H1 (cell line): ENCODE measurements around the gene DPEP3. TPM values are rescaled to one million over a fixed set of nuclear protein-coding genes. Genes with fewer than 3 reads are reported as not detected.
A peak's percentile ranks its signal among the peaks of the same experiment; 100 is the strongest.

Experiments
- CTCF ChIA-PET: fragments of 300-600 bp; sonication (Branson Sonifier 250); formaldehyde crosslinking; loops from one replicate; lab custom pipeline; 2021; ENCODE audit not compliant: partially characterized antibody; lab: Charles Lee
- POLR2A ChIA-PET: fragments of 300-600 bp; sonication (Branson Sonifier 250); formaldehyde crosslinking; loops from one replicate; lab custom pipeline; 2021; ENCODE audit warnings: inconsistent platforms; ENCODE audit not compliant: partially characterized antibody; lab: Charles Lee
- DNase-seq, 2 experiments: peaks; one replicate each; pipeline versions ENCODE4 v3.0.0 to v3.0.0-alpha.2; 2010 to 2022; ENCODE audit warnings: low spot score in 2 of 2, low read depth in 1 of 2, mixed read lengths in 1 of 2
- FAIRE-seq: peaks from 2 replicates; lab custom pipeline; 2011; peaks lifted over from hg19 to GRCh38; lab: Jason Lieb, UNC
- H2AFZ ChIP-seq: 2 replicates; pipeline ENCODE4 v1.8.1; 2012; ENCODE audit warnings: low read length, inconsistent platforms
- H2AK5ac ChIP-seq: 2 replicates; pipeline ENCODE4 v1.6.1; 2013; ENCODE audit warnings: low read depth, low read length
- H2BK120ac ChIP-seq: replicated peaks from 2 replicates; pipeline ENCODE3; 2013; ENCODE audit warnings: low read depth, low read length, inconsistent platforms
- H2BK12ac ChIP-seq: 2 replicates; pipeline ENCODE4 v1.6.1; 2013; ENCODE audit warnings: low read depth, low read length
- H2BK15ac ChIP-seq: 2 replicates; pipeline ENCODE4 v1.6.1; 2013; ENCODE audit warnings: low read length
- H2BK20ac ChIP-seq: 2 replicates; pipeline ENCODE4 v1.6.1; 2013; ENCODE audit warnings: low read length
- H2BK5ac ChIP-seq: 2 replicates; pipeline ENCODE4 v1.6.1; 2013; ENCODE audit warnings: low read depth, low read length
- H3K14ac ChIP-seq: 2 replicates; pipeline ENCODE4 v1.6.1; 2013; ENCODE audit warnings: inconsistent platforms; ENCODE audit not compliant: insufficient read length
- H3K18ac ChIP-seq: 2 replicates; pipeline ENCODE4 v1.6.1; 2013; ENCODE audit warnings: low read length; ENCODE audit errors: extremely low read depth
- H3K23ac ChIP-seq: 2 replicates; pipeline ENCODE4 v1.6.1; 2013; ENCODE audit warnings: inconsistent platforms; ENCODE audit not compliant: insufficient read length
- H3K23me2 ChIP-seq: 2 replicates; pipeline ENCODE4 v1.6.1; 2013; ENCODE audit warnings: low read depth, low read length
- H3K27ac ChIP-seq: 2 replicates; pipeline ENCODE4 v1.6.1; 2011; ENCODE audit warnings: low read depth, low read length, inconsistent platforms
- H3K27me3 ChIP-seq, 4 experiments: replicated peaks in 1 of 4; 1 replicate in 1 of 4; 2 replicates in 3 of 4; pipeline versions ENCODE4 v1.6.1 to v1.8.1; 2011 to 2013; ENCODE audit warnings: low read length in 3 of 4, mild to moderate bottlenecking in 3 of 4, inconsistent platforms in 2 of 4, mixed read lengths in 2 of 4, moderate library complexity in 1 of 4; ENCODE audit not compliant: control insufficient read depth in 3 of 4, insufficient read depth in 3 of 4; ENCODE audit errors: extremely low read depth in 1 of 4
- H3K36me3 ChIP-seq, 4 experiments: 2 replicates each; pipeline versions ENCODE4 v1.6.1 to v1.8.1; 2011 to 2013; ENCODE audit warnings: mild to moderate bottlenecking in 4 of 4, low read length in 3 of 4, moderate library complexity in 2 of 4, control low read depth in 1 of 4, inconsistent platforms in 1 of 4; ENCODE audit not compliant: insufficient read depth in 4 of 4, control insufficient read depth in 2 of 4
- H3K4ac ChIP-seq: replicated peaks from 2 replicates; pipeline ENCODE3; 2013; ENCODE audit warnings: low read length, low read depth, mixed read lengths, inconsistent platforms; ENCODE audit not compliant: insufficient read length
- H3K4me1 ChIP-seq, 4 experiments: replicated peaks in 1 of 4; 1 replicate in 1 of 4; 2 replicates in 3 of 4; pipeline versions ENCODE4 v1.6.1 to v1.8.1; 2011 to 2013; ENCODE audit warnings: low read length in 3 of 4, inconsistent platforms in 2 of 4, mixed read lengths in 1 of 4; ENCODE audit not compliant: insufficient read depth in 4 of 4, control insufficient read depth in 3 of 4
- H3K4me2 ChIP-seq, 2 experiments: 2 replicates each; pipeline versions ENCODE4 v1.6.1 to v1.8.1; 2011 to 2013; ENCODE audit warnings: low read depth in 2 of 2, low read length in 2 of 2, control low read depth in 1 of 2, inconsistent platforms in 1 of 2, mild to moderate bottlenecking in 1 of 2; ENCODE audit not compliant: insufficient read depth in 1 of 2
- H3K4me3 ChIP-seq, 4 experiments: fragments of 200-600, 300-600 bp in 1 of 4; sonication (generic), shearing (Covaris generic), sonication (Bioruptor Twin) in 1 of 4; 2 replicates each; pipeline versions ENCODE4 v1.5.1 to v1.8.1; 2011 to 2016; ENCODE audit warnings: low read length in 4 of 4, low read depth in 3 of 4, control low read depth in 2 of 4, inconsistent platforms in 2 of 4, mild to moderate bottlenecking in 2 of 4, mixed read lengths in 1 of 4, moderate library complexity in 1 of 4; ENCODE audit not compliant: insufficient read depth in 2 of 4; ENCODE audit errors: extremely low read depth in 1 of 4
- H3K56ac ChIP-seq: replicated peaks from 2 replicates; pipeline ENCODE3; 2013; ENCODE audit warnings: low read depth, mild to moderate bottlenecking, mixed read lengths, low read length, inconsistent platforms; ENCODE audit not compliant: insufficient read length
- H3K79me1 ChIP-seq: 2 replicates; pipeline ENCODE4 v1.6.1; 2013; ENCODE audit warnings: low read depth, low read length, control low read depth
- H3K79me2 ChIP-seq, 2 experiments: 2 replicates each; pipeline versions ENCODE4 v1.6.1 to v1.8.1; 2012 to 2013; ENCODE audit warnings: low read length in 2 of 2, mild to moderate bottlenecking in 2 of 2, inconsistent platforms in 1 of 2; ENCODE audit not compliant: insufficient read depth in 2 of 2, control insufficient read depth in 1 of 2
- H3K9ac ChIP-seq, 4 experiments: replicated peaks in 1 of 4; 1 replicate in 1 of 4; 2 replicates in 3 of 4; pipeline versions ENCODE4 v1.6.1 to v1.8.1; 2011 to 2013; ENCODE audit warnings: low read depth in 3 of 4, low read length in 3 of 4, control low read depth in 2 of 4, mild to moderate bottlenecking in 2 of 4, moderate library complexity in 2 of 4, inconsistent platforms in 1 of 4; ENCODE audit errors: extremely low read depth in 1 of 4
- H3K9me3 ChIP-seq, 2 experiments: 2 replicates each; pipeline versions ENCODE4 v1.6.1 to v1.8.1; 2012 to 2013; ENCODE audit warnings: mild to moderate bottlenecking in 2 of 2, moderate library complexity in 2 of 2, control low read depth in 1 of 2, inconsistent platforms in 1 of 2, low read depth in 1 of 2, low read length in 1 of 2, mixed read lengths in 1 of 2; ENCODE audit not compliant: insufficient read depth in 2 of 2
- H4K20me1 ChIP-seq, 2 experiments: replicated peaks in 1 of 2; 2 replicates each; pipeline versions ENCODE3 to v1.8.1; 2011 to 2013; ENCODE audit warnings: inconsistent platforms in 2 of 2, low read length in 2 of 2, mild to moderate bottlenecking in 1 of 2; ENCODE audit not compliant: insufficient read depth in 2 of 2, control insufficient read depth in 1 of 2
- H4K5ac ChIP-seq: 2 replicates; pipeline ENCODE4 v1.6.1; 2013; ENCODE audit warnings: low read length, low read depth, mixed read lengths, inconsistent platforms; ENCODE audit not compliant: insufficient read length
- H4K8ac ChIP-seq: 2 replicates; pipeline ENCODE4 v1.8.0; 2013; ENCODE audit warnings: mild to moderate bottlenecking, moderate library complexity, low read length, inconsistent platforms; ENCODE audit not compliant: insufficient read depth; ENCODE audit errors: extremely low read depth
- H4K91ac ChIP-seq: replicated peaks from 2 replicates; pipeline ENCODE3; 2013; ENCODE audit warnings: low read length, mixed read lengths, inconsistent platforms; ENCODE audit not compliant: insufficient read length
- EZH2 ChIP-seq: fragments of 200-600 bp; sonication (generic); IDR thresholded peaks from 2 replicates; pipeline ENCODE4 v1.7.1; 2012; ENCODE audit warnings: low read depth, mild to moderate bottlenecking, moderate library complexity, low read length, inconsistent platforms; ENCODE audit not compliant: severe bottlenecking
- FOSL1 ChIP-seq: IDR thresholded peaks from 2 replicates; pipeline ENCODE4 v1.6.1; 2011; ENCODE audit warnings: mild to moderate bottlenecking, low read depth, low read length, moderate library complexity; ENCODE audit not compliant: insufficient read depth
- GABPA ChIP-seq: IDR thresholded peaks from 2 replicates; pipeline ENCODE4 v1.6.1; 2011; ENCODE audit warnings: mild to moderate bottlenecking, low read length, moderate library complexity, borderline replicate concordance; ENCODE audit not compliant: insufficient read depth
- JUN ChIP-seq: IDR thresholded peaks from 2 replicates; pipeline ENCODE4 v1.6.1; 2011; ENCODE audit warnings: low read depth, mild to moderate bottlenecking, improper control_type of control experiment, low read length
- RBBP5 ChIP-seq: IDR thresholded peaks from 2 replicates; pipeline ENCODE4 v1.7.1; 2012; ENCODE audit warnings: low read depth, mild to moderate bottlenecking, inconsistent platforms, low read length, moderate library complexity, borderline replicate concordance
- RFX5 ChIP-seq: IDR thresholded peaks from 2 replicates; pipeline ENCODE4 v1.6.1; 2011; ENCODE audit warnings: low read depth, low read length, improper control_type of control experiment, borderline replicate concordance
- SIN3A ChIP-seq, 2 experiments: IDR thresholded peaks in 1 of 2; conservative IDR thresholded peaks in 1 of 2; 2 replicates each; pipeline ENCODE4 v1.6.1; 2011 to 2012; ENCODE audit warnings: low read length in 2 of 2, improper control_type of control experiment in 1 of 2, low read depth in 1 of 2, mild to moderate bottlenecking in 1 of 2
- SRF ChIP-seq: IDR thresholded peaks from 2 replicates; pipeline ENCODE4 v1.6.1; 2011; ENCODE audit warnings: mild to moderate bottlenecking, low read depth, low read length, moderate library complexity
- TAF1 ChIP-seq: IDR thresholded peaks from 2 replicates; pipeline ENCODE4 v1.6.1; 2011; ENCODE audit warnings: mild to moderate bottlenecking, low read depth, low read length
- WGBS, 2 experiments: shearing (Covaris generic) in 1 of 2; methylation state at CpG; one replicate each; pipeline versions ENCODE4 v1.1.6 to v1.1.7; 2013 to 2015; ENCODE audit warnings: low lambda C conversion rate in 2 of 2, mixed read lengths in 2 of 2, inconsistent platforms in 1 of 2, low coverage in 1 of 2, missing lambda C conversion rate in 1 of 2; ENCODE audit not compliant: insufficient replicate concordance in 2 of 2, insufficient coverage in 1 of 2, insufficient read length in 1 of 2; ENCODE audit errors: extremely low coverage in 1 of 2, missing lambda C conversion rate in 1 of 2; 5-methylcytosine and 5-hydroxymethylcytosine counted together
- polyA plus RNA-seq, 7 experiments: library from polyadenylated mRNA; depleted of rRNA in 3 of 7; stranded (reverse) in 5 of 7; unstranded in 2 of 7; fragments of >200 nt in 5 of 7; fragments of 200-250 nt in 2 of 7; gene quantifications; 1 replicate in 5 of 7; 2 replicates in 1 of 7; 4 replicates in 1 of 7; pipeline versions ENCODE4 v1.2.1 to v1.2.3, GENCODE V29; 2011 to 2013; ENCODE audit warnings: missing spikeins in 2 of 7, mixed read lengths in 2 of 7
- total RNA-seq: library from RNA; stranded (reverse); fragmentation: NEBNext Ultra II Directional; extraction: Animal tissue kit (Norgen Biotek cat#: 25700); gene quantifications from 2 replicates; pipeline ENCODE4 v1.2.1, GENCODE V29; 2021
- TF ChIP-seq, protein P1 (sequence below): IDR thresholded peaks from 2 replicates; pipeline ENCODE4 v1.6.1; 2012; ENCODE audit warnings: inconsistent platforms

The DPEP3 gene
- total and polyA plus RNA-seq, 2 of the 8 experiments (the other 6 are each of a cell fraction or from before 2014, with no cell fraction given), result 6.5 to 9.9 TPM

GRCh38 chr16:67936124-67936879 lies 44.0 kb downstream of the DPEP3 start, which contains the start of gene PSMB10:
TSS of gene PSMB10 (minus strand) at chr16:67936850. CDS start at chr16:67936749, 101 bp downstream.
- H2BK12ac ChIP-seq, result peak within 1 kb of the TSS; percentile 90; the same call in 1 of the 2 replicates
- DNase-seq (peak in 1 of 2 experiments; percentile 70), FAIRE-seq (no peak)
- H3K27ac ChIP-seq, result peak within 1 kb of the TSS; percentile 74; the same call in 1 of the 2 replicates
- ChIA-PET POLR2A (interaction anchor here (0.6 to 4.2 kb wide), 33 partner anchors 8 to 300 kb away, joined by 3 to 47 read pairs (median 5); partner anchors contain the start of genes CENPT, DDX28, DPEP2 and DUS2), CTCF (interaction anchor here (0.7 to 27.1 kb wide), 16 partner anchors 9 to 415 kb away, joined by 3 to 623 read pairs (median 4); partner anchors contain the start of genes EDC4, NRN1L and PSKH1)
- no peak within 1 kb of the TSS for H3K14ac ChIP-seq
- H4K20me1 ChIP-seq, result peaks cover 0 to 15% of the 10 kb centered on the region in 2 experiments
- H3K56ac ChIP-seq, result peak within 1 kb of the TSS; percentile 93
- H3K4me2 ChIP-seq, result peak within 1 kb of the TSS; percentile 96
- H3K18ac ChIP-seq, result peak within 1 kb of the TSS; percentile 97
- H2BK120ac ChIP-seq, result no peak within 1 kb of the TSS
- H3K79me1 ChIP-seq, result peaks cover 4% of the 10 kb centered on the region; the same call in 1 of the 2 replicates
- H3K79me2 ChIP-seq, result 0 out of 4 replicates have a peak, but pooled peaks cover 0 to 3% of the 10 kb centered on the region in 2 experiments
- H3K36me3 ChIP-seq, result no peaks in the 10 kb centered on the region
- H4K8ac ChIP-seq, result peak within 1 kb of the TSS; percentile 72
- peak within 1 kb of the TSS; percentile 63; the same call in 1 of the 2 replicates for H2BK15ac ChIP-seq
- H2BK20ac ChIP-seq, result no peak within 1 kb of the TSS
- H3K27me3 ChIP-seq, result no peaks in the 10 kb centered on the region
- H3K4me3 ChIP-seq, result peak within 1 kb of the TSS; percentile 69 to 98 (median 92)
- H3K9me3 ChIP-seq, result no peaks in the 10 kb centered on the region
- WGBS, 2 experiments, result 4% methylated on average over 42 of the region's 54 CpGs; no CpG with 5 or more reads in 1 of the 2 experiments
- no peak within 1 kb of the TSS for H3K23ac ChIP-seq
- peak within 1 kb of the TSS; percentile 97 for H4K5ac ChIP-seq
- peaks cover 0 to 15% (median 8%) of the 10 kb centered on the region in 4 experiments; a peak in 5 of 7 replicates for H3K4me1 ChIP-seq
- H2AFZ ChIP-seq, result peak within 1 kb of the TSS; percentile 37; the same call in 1 of the 2 replicates
- 0 out of 2 replicates have a peak within 1 kb of the TSS, but pooled peaks have one; percentile 2 for H2AK5ac ChIP-seq
- H2BK5ac ChIP-seq, result peak within 1 kb of the TSS; percentile 93
- H4K91ac ChIP-seq, result peak within 1 kb of the TSS; percentile 98
- H3K4ac ChIP-seq, result peak within 1 kb of the TSS; percentile 99
- H3K9ac ChIP-seq, result peak within 1 kb of the TSS; percentile 60 to 89 (median 70)
- peaks cover 18% of the 10 kb centered on the region for H3K23me2 ChIP-seq
- TF ChIP-seq TAF1 (peak; percentile 9; the same call in 1 of the 2 replicates), SIN3A (conservative IDR thresholded peaks at IDR 0.05 in 1 of 2, IDR thresholded peaks at IDR 0.05 in 1 of 2; ENCODE audit: low read depth in 1 of 2, low read length in 2 of 2) (no peak), SRF (no peak), RFX5 (no peak), JUN (no peak), GABPA (no peak), FOSL1 (no peak), EZH2 (no peak), RBBP5 (no peak)
- TF ChIP-seq, protein P1, sequence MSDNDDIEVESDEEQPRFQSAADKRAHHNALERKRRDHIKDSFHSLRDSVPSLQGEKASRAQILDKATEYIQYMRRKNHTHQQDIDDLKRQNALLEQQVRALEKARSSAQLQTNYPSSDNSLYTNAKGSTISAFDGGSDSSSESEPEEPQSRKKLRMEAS, result no peak
